DND-41 (cell line): ENCODE measurements around the gene FOXO6.

ENCODE experiments used
- EZH2 ChIP-seq: IDR thresholded peaks from 3 replicates; pipeline ENCODE4 v1.6.1; 2012; ENCODE audit warnings: borderline replicate concordance, low read depth, mild to moderate bottlenecking, moderate library complexity, low read length, inconsistent platforms; ENCODE audit not compliant: severe bottlenecking
- TF ChIP-seq, protein P1 (sequence below): IDR thresholded peaks from 2 replicates; pipeline ENCODE4 v1.5.1; 2012; ENCODE audit warnings: borderline replicate concordance, low read length, moderate library complexity, mild to moderate bottlenecking; ENCODE audit not compliant: poor library complexity, severe bottlenecking; ENCODE audit errors: extremely low read depth

DNA sequence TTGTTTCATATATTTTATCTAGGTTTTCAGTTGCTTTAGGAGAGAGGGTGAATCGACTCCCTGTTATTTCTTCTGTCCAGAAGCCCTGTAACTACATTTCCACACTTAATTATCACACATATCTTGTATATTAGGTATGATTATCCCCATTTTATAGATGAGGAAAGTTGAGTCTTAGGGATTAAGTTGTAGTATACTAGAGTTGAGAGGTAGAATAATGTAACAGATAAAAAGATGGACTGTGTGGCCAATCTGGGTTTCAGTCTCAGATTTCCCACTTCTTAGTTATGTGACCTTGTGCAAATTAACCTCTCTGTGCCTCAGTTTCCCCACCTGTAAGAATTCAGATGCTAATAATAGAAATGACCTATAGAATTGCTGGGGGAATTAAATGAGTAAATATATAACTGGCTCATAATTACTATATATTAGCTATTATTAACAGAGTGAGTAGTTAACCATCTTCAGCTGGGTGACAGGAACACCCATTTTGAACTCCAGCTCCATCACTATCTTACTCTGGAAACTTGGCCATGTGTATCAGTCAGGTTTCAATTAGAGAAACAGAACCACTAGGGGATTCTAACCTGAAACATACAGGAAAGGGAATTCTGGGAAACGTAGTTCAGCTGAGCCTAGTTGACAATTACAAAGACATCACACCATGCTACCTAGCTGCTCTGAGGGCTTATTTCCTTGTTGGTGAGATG is 20.4 kb upstream of the FOXO6 start:
- TF ChIP-seq, protein P1, sequence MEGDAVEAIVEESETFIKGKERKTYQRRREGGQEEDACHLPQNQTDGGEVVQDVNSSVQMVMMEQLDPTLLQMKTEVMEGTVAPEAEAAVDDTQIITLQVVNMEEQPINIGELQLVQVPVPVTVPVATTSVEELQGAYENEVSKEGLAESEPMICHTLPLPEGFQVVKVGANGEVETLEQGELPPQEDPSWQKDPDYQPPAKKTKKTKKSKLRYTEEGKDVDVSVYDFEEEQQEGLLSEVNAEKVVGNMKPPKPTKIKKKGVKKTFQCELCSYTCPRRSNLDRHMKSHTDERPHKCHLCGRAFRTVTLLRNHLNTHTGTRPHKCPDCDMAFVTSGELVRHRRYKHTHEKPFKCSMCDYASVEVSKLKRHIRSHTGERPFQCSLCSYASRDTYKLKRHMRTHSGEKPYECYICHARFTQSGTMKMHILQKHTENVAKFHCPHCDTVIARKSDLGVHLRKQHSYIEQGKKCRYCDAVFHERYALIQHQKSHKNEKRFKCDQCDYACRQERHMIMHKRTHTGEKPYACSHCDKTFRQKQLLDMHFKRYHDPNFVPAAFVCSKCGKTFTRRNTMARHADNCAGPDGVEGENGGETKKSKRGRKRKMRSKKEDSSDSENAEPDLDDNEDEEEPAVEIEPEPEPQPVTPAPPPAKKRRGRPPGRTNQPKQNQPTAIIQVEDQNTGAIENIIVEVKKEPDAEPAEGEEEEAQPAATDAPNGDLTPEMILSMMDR, result no peak
- no peak for TF ChIP-seq EZH2
